HG02610 (cell line): ENCODE data around the gene LCNL1.
"Not testable (repeated sequence)": the region's sequence is repeated elsewhere in the genome, so short reads cannot be mapped to it uniquely, and the experiment has no call there.

Experiments
- ATAC-seq: cut with Tn5 transposase; IDR thresholded peaks from one replicate; pipeline ENCODE4 v1.9.1; 2021; ENCODE audit warnings: mild to moderate bottlenecking, moderate library complexity; ENCODE audit not compliant: unreplicated experiment

The LCNL1 gene

GRCh38 chr9:137021979-137022661 is 39.3 kb downstream of the LCNL1 start:
- ATAC-seq = no peak

GRCh38 chr9:137022662-137023008 is 39.8 kb downstream of the LCNL1 start:
- ATAC-seq = no peak

- ATAC-seq = no peak
Measured at GRCh38 chr9:137023157-137023556, 40.4 kb downstream of the LCNL1 start.

- ATAC-seq = no peak
Measured at GRCh38 chr9:137023583-137023991, 40.8 kb downstream of the LCNL1 start.

- ATAC-seq = no peak
Measured at GRCh38 chr9:137025517-137025966, 42.7 kb downstream of the LCNL1 start.

- ATAC-seq = no peak
Measured at GRCh38 chr9:137026384-137026783, 43.6 kb downstream of the LCNL1 start.

- no peak for ATAC-seq
Measured at GRCh38 chr9:137026828-137027227, 44.0 kb downstream of the LCNL1 start.

GRCh38 chr9:137027369-137028262 is 44.8 kb downstream of the LCNL1 start, which contains the start of gene ABCA2:
TSS of gene ABCA2 (minus strand) at chr9:137028237. CDS start at chr9:137028140, 97 bp downstream.
- ATAC-seq = no peak

- no peak for ATAC-seq
Measured at GRCh38 chr9:137028263-137029057, 45.7 kb downstream of the LCNL1 start.

- ATAC-seq = no peak
Measured at GRCh38 chr9:137029058-137029936, 46.5 kb downstream of the LCNL1 start.

- ATAC-seq = no peak
Measured at GRCh38 chr9:137030006-137030405, 47.2 kb downstream of the LCNL1 start.

GRCh38 chr9:137030538-137031527 is 48.0 kb downstream of the LCNL1 start:
- ATAC-seq = no peak

GRCh38 chr9:137031904-137032640 is 49.3 kb downstream of the LCNL1 start, which contains the start of gene FUT7:
TSS of gene FUT7 (minus strand) at chr9:137032088. CDS start at chr9:137031991, 97 bp downstream.
- ATAC-seq = no peak

GRCh38 chr9:137032858-137033257 is 50.1 kb downstream of the LCNL1 start:
- ATAC-seq = no peak

- not testable (repeated sequence) for ATAC-seq
Measured at GRCh38 chr9:137033481-137033880, 50.7 kb downstream of the LCNL1 start.

GRCh38 chr9:137034039-137034708 is 51.4 kb downstream of the LCNL1 start:
- no peak for ATAC-seq

GRCh38 chr9:137034709-137035506 is 52.1 kb downstream of the LCNL1 start:
- ATAC-seq = peak; percentile 63
